Measurements from ENCODE around the gene DDI2.

The DDI2 gene

GRCh38 chr1:15626269-15626950 lies 9.2 kb downstream of the DDI2 start:
- no peak overlapping the region for H3K4me3 ChIP-seq (ENCODE audit: low read depth, low read length)
- no peak for DNase-seq (ENCODE audit: low read depth, low spot score)
- in situ Hi-C loops (cut with HindIII; ENCODE audit: low sequenced_read_pairs) = no loop called here
- no peak for TF ChIP-seq CTCF (IDR thresholded peaks at IDR 0.05; ENCODE audit: low read depth, low read length)

DNA sequence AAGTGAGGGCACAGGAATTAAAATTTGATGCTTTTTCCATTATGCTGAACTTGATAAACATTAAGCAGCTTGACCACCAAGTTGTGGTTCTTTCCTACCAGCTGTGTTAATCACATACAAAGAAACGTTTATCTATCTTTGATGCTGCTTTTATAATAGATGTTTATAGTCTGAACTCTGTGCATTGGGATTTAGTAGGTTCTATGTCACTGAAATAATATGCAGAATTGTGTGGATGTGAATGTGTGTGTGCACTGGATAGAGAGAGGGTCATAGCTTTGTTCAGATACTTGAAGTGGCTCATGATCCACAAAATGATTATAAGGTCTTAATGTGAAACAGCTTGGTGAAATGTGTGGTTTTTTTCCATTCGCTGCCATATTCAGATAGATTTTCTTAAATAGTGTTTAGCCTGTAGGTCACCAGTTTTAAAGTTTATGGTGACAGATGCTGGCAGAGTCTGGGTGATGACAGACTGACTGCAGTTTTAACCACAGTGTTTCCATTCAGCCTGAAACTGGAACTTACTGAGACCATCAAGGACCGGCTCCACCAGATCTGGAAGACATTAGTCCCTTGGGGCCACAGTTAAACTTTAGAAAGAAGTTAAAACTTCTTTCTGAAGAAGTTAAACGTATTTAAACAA lies 10.2 kb downstream of the DDI2 start:
- no peak for DNase-seq (ENCODE audit: low read depth, low spot score)
- in situ Hi-C loops (cut with HindIII; ENCODE audit: low sequenced_read_pairs) = no loop called here
- H3K4me3 ChIP-seq (ENCODE audit: low read depth, low read length) = no peak overlapping the region
- no peak for TF ChIP-seq CTCF (IDR thresholded peaks at IDR 0.05; ENCODE audit: low read depth, low read length)

GRCh38 chr1:15628003-15628402 lies 10.7 kb downstream of the DDI2 start:
- in situ Hi-C loops (cut with HindIII; ENCODE audit: low sequenced_read_pairs) = no loop called here
- no peak for DNase-seq (ENCODE audit: low read depth, low spot score)

GRCh38 chr1:15633756-15634420 lies 16.6 kb downstream of the DDI2 start:
- in situ Hi-C loops (cut with HindIII; ENCODE audit: low sequenced_read_pairs) = no loop called here
- DNase-seq (ENCODE audit: low read depth, low spot score) = no peak
- no peak overlapping the region for H3K4me3 ChIP-seq (ENCODE audit: low read depth, low read length)
- no peak for TF ChIP-seq CTCF (IDR thresholded peaks at IDR 0.05; ENCODE audit: low read depth, low read length)

More at GRCh38 chr1:15628003-15628402, 10.7 kb downstream of the DDI2 start:
- TF ChIP-seq CTCF (IDR thresholded peaks at IDR 0.05; ENCODE audit: low read depth, low read length) = no peak
- no peak overlapping the region for H3K4me3 ChIP-seq (ENCODE audit: low read depth, low read length)

DNA sequence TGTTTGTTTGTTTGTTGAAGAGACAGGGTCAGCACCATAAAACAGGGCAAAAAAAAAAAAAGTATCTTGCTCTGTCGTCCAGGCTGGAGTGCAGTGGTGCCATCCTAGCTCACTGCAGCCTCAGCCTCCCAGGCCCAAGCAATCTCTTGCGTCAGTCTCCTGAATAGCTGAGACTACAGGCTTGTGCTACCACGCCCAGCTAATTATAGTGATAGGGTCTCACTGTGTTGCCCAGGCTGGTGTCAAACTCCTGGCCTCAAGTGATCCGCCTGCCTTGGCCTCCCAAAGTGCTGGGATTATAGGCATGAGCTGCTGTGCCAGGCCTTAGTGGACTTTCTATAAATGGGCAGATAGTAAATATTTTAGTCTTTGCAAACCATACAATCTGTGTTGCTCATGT lies 19.2 kb downstream of the DDI2 start:
- no peak for TF ChIP-seq CTCF (IDR thresholded peaks at IDR 0.05; ENCODE audit: low read depth, low read length)
- in situ Hi-C loops (cut with HindIII; ENCODE audit: low sequenced_read_pairs) = no loop called here
- no peak for DNase-seq (ENCODE audit: low read depth, low spot score)
- H3K4me3 ChIP-seq (ENCODE audit: low read depth, low read length) = no peak overlapping the region

GRCh38 chr1:15637826-15638225 lies 20.6 kb downstream of the DDI2 start:
- no peak for TF ChIP-seq CTCF (IDR thresholded peaks at IDR 0.05; ENCODE audit: low read depth, low read length)
- H3K4me3 ChIP-seq (ENCODE audit: low read depth, low read length) = no peak overlapping the region
- in situ Hi-C loops (cut with HindIII; ENCODE audit: low sequenced_read_pairs) = no loop called here
- DNase-seq (ENCODE audit: low read depth, low spot score) = no peak
